IPS-18c (cell line): ENCODE results near the gene BTNL9.
A peak's percentile ranks its signal among the peaks of the same experiment; 100 is the strongest.

ENCODE experiments used
- H3K4me3 ChIP-seq: 2 replicates; pipeline ENCODE4 v1.7.0; 2013; ENCODE audit warnings: low read depth, mild to moderate bottlenecking, low read length, moderate library complexity; ENCODE audit not compliant: insufficient read depth
- H3K9me3 ChIP-seq: one replicate; pipeline ENCODE4 v1.6.1; 2013; ENCODE audit warnings: mild to moderate bottlenecking, low read length, moderate library complexity; ENCODE audit not compliant: control insufficient read depth, insufficient read depth

BTNL9 gene

GRCh38 chr5:181054138-181054537 is 14.1 kb downstream of the BTNL9 start:
- peak overlapping the region; percentile 72 for H3K4me3 ChIP-seq

DNA sequence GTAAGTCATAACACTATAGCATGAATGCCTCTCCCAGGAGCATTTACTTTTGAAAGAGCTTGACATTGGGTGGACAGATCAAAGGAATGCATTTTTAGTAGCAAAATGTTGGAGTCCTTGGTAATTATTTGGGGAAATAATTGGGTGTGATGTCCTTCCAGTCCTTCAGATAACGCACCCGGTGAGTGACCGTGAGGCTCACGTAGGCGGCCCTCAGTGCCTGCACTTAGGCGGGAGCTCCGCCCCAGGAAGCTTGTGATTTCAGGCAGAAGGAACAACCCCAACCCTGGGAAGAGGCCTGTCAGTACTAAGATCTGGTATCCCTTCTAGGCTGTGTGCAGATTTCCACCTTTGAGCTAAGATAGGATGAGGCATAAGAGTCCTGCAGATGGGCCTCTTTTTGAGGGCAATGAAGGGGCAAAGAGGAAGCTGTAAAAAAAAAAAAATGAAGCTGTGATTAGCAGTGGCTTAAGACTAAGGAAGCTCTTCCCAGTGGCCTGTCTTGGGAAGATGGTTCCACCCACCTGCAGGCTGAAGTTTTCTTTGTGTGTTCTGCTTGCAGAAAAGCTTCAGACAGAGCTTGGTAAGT is 14.9 kb downstream of the BTNL9 start:
- no peaks in the 10 kb centered on the region for H3K9me3 ChIP-seq
- no peak overlapping the region for H3K4me3 ChIP-seq

More at GRCh38 chr5:181054138-181054537, 14.1 kb downstream of the BTNL9 start:
- no peaks in the 10 kb centered on the region for H3K9me3 ChIP-seq

GRCh38 chr5:181056431-181056830 is 16.4 kb downstream of the BTNL9 start:
- Histone ChIP-seq H3K4me3 (no peak overlapping the region), H3K9me3 (no peaks in the 10 kb centered on the region)

- H3K4me3 ChIP-seq: no peak overlapping the region
- no peaks in the 10 kb centered on the region for H3K9me3 ChIP-seq
Measured at GRCh38 chr5:181058321-181058720, 18.3 kb downstream of the BTNL9 start.

GRCh38 chr5:181058786-181059296 is 18.8 kb downstream of the BTNL9 start:
- peak overlapping the region; percentile 38; the same call in 1 of the 2 replicates for H3K4me3 ChIP-seq
- H3K9me3 ChIP-seq: no peaks in the 10 kb centered on the region

- H3K4me3 ChIP-seq: peak overlapping the region; percentile 38
Measured at GRCh38 chr5:181059297-181060230, 19.5 kb downstream of the BTNL9 start.

GRCh38 chr5:181060231-181060590 is 20.1 kb downstream of the BTNL9 start:
- Histone ChIP-seq H3K9me3 (no peaks in the 10 kb centered on the region), H3K4me3 (no peak overlapping the region)

More at GRCh38 chr5:181059297-181060230, 19.5 kb downstream of the BTNL9 start:
- H3K9me3 ChIP-seq: no peaks in the 10 kb centered on the region

DNA sequence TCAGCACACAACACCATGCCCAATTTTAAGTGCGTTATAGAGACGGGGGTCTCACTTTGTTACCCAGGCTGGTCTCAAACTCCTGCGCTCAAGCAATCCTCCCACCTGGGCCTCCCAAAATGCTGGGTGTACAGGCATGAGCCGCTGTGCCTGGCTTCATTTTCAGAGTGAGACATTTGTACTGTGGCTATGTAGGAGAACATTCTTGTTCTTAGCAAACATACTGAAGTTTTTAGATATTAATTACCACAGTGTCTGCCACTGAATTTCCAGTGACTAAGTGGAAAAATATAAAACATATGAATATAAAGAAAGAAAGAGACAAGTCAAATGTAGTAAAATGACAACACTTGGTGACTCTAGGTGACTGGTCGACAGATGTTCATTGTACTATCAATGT is 20.9 kb downstream of the BTNL9 start:
- H3K9me3 ChIP-seq: no peaks in the 10 kb centered on the region
- no peak overlapping the region for H3K4me3 ChIP-seq

- H3K4me3 ChIP-seq: no peak overlapping the region
Measured at GRCh38 chr5:181061645-181062044, 21.6 kb downstream of the BTNL9 start.

DNA sequence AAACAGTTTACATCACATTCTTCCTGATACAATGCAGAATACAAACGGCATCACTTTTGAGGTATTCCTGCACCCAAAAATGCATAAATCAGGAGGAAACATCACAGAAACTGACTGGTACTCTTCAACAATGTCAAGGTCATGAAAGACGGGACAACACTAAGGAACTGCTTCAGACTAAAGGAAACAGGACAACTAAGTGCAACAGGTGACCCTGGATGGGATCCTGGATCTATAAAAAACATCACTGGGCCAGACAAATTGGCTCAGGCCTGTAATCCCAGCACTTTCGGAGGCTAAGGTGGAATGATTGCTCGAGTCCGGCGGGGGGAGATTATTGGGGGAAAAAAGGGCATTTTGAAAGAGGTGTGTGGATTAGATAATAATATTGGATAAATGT is 22.6 kb downstream of the BTNL9 start:
- Histone ChIP-seq H3K9me3 (no peaks in the 10 kb centered on the region), H3K4me3 (no peak overlapping the region)

More at GRCh38 chr5:181061645-181062044, 21.6 kb downstream of the BTNL9 start:
- H3K9me3 ChIP-seq: no peaks in the 10 kb centered on the region

GRCh38 chr5:181063514-181063913 is 23.4 kb downstream of the BTNL9 start:
- Histone ChIP-seq H3K9me3 (no peaks in the 10 kb centered on the region), H3K4me3 (no peak overlapping the region)

GRCh38 chr5:181064987-181065386 is 24.9 kb downstream of the BTNL9 start:
- H3K4me3 ChIP-seq: no peak overlapping the region

GRCh38 chr5:181069767-181070491 is 29.9 kb downstream of the BTNL9 start:
- Histone ChIP-seq H3K9me3 (no peaks in the 10 kb centered on the region), H3K4me3 (peak overlapping the region; percentile 45; the same call in 1 of the 2 replicates)

More at GRCh38 chr5:181064987-181065386, 24.9 kb downstream of the BTNL9 start:
- no peaks in the 10 kb centered on the region for H3K9me3 ChIP-seq

GRCh38 chr5:181070523-181070922 is 30.5 kb downstream of the BTNL9 start:
- peak overlapping the region; percentile 45 for H3K4me3 ChIP-seq
- H3K9me3 ChIP-seq: no peaks in the 10 kb centered on the region

DNA sequence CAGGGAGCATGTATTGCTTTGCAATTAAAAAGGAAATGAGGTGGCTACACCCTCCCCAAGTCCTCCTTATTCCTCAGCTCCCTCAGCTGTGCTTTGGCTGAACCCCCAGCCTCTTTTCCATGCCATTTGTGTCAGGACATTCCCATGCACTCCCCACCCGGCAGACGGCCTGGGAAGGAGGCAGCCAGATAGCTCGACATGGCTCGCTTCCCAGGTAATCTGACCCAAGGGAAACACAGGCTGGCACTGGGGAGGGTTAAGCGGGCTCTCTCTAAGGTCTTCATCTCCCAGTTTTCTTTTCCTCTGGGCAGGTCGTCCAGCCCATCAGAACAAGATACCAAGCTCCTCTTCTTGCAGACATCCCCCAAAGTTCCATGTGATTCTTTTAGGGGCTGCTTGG is 31.2 kb downstream of the BTNL9 start:
- Histone ChIP-seq H3K9me3 (no peaks in the 10 kb centered on the region), H3K4me3 (no peak overlapping the region)

- H3K4me3 ChIP-seq: no peak overlapping the region
- H3K9me3 ChIP-seq: peaks cover 2% of the 10 kb centered on the region
Measured at GRCh38 chr5:181076920-181077319, 36.9 kb downstream of the BTNL9 start.

- no peak overlapping the region for H3K4me3 ChIP-seq
Measured at GRCh38 chr5:181081989-181082388, 41.9 kb downstream of the BTNL9 start.

More at GRCh38 chr5:181081989-181082388, 41.9 kb downstream of the BTNL9 start:
- peaks cover 2% of the 10 kb centered on the region for H3K9me3 ChIP-seq
